Peyer's patch (tissue), 4 donors: ENCODE data around the gene RERG.

Experiments used
- CTCF ChIP-seq, 6 experiments: fragments of 450-650 bp in 4 of 6; fragments of 200-600 bp in 2 of 6; sonication (generic) in 1 of 6; IDR thresholded peaks; one replicate each; pipeline ENCODE4 v1.5.1; 2017 to 2019; ENCODE audit warnings: antibody characterized with exemption in 6 of 6, mild to moderate bottlenecking in 3 of 6, moderate library complexity in 1 of 6
- POLR2A ChIP-seq, 2 donors: fragments of 450-650 bp; IDR thresholded peaks; one replicate each; pipeline ENCODE4 v1.5.1; 2017; ENCODE audit warnings: antibody characterized with exemption in 2 of 2, mild to moderate bottlenecking in 2 of 2, moderate library complexity in 2 of 2

- TF ChIP-seq CTCF (IDR thresholded peaks at IDR 0.05) (no peak), POLR2A (IDR thresholded peaks at IDR 0.05) (no peak)
These were observed 8.3 kb downstream of the RERG start for GRCh38 chr12:15212930-15213329.
